ENCODE data around the gene SLC25A3. TPM values are rescaled to one million over a fixed set of nuclear protein-coding genes. Genes with fewer than 3 reads are reported as not detected.

The SLC25A3 gene
- total RNA-seq, 1 donor from 2014 or later, result 531 TPM

DNA sequence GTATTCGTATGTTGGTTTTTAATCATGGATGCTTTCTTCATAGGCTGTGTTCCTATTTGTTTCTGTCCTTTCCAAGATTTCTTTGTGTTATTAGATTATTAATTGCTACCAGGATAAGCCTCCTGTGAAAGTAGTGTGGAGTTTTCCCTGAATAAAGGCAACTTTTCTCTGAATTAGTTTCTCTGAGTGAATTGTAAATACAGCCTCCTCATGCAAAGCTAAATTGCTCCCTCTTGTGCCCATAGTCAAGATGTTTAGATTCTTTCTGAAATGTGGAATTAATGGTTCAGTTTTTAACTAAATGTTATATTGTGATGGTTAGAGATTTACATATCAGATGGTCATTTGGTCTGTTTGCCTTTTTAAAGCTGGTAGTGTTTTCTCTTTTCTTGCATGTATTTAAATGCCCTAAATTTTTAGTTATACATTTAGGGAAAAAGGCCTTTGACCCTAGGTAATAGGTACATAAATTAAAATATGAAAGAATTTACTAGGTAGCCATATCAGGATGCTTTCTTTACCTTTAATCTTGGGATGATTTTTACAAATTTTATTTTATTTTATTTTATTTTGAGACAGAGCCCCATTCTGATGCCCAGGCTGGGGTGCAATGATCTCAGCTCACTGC is 60.5 kb downstream of the SLC25A3 start:
- DNase-seq (ENCODE audit: low read depth in 2 of 2), result peak; percentile 66 to 67

Other genes starting within 250 kb of the SLC25A3 start
- gene TMPO, start 78.1 kb upstream of the SLC25A3 start, total RNA-seq, result 46.1 and 83.3 TPM in 2 replicates
- gene IKBIP, start 51.1 kb downstream of the SLC25A3 start, total RNA-seq, result 21.2 and 27.3 TPM in 2 replicates
- gene APAF1, start 51.6 kb downstream of the SLC25A3 start, total RNA-seq, result 19.1 and 25.7 TPM in 2 replicates

Data from dermis microvascular lymphatic vessel endothelial cell (primary cell).